ENCODE results near the gene CENPU.

CENPU gene

GRCh38 chr4:184769141-184769765 is 35.4 kb upstream of the CENPU start:
- Histone ChIP-seq H3K18ac (ENCODE audit: low read depth in 1 of 2, low read length in 2 of 2) (no peak overlapping the region), H2BK5ac (ENCODE audit: low read depth, low read length, poor library complexity, severe bottlenecking) (no peak overlapping the region), H3K14ac (ENCODE audit: low read length in 2 of 2) (no peak overlapping the region), H3K4me1 (ENCODE audit: control insufficient read depth, insufficient read depth, low read depth, low read length) (peaks cover 12% of the 10 kb centered on the region), H3K9me3 (ENCODE audit: control insufficient read depth, low read length) (no peaks in the 10 kb centered on the region), H3K23ac (ENCODE audit: low read length in 2 of 2) (no peak overlapping the region), H3K4me2 (ENCODE audit: low read length, poor library complexity, severe bottlenecking) (no peak overlapping the region), H3K4ac (ENCODE audit: low read depth in 1 of 2, low read length in 2 of 2) (no peak overlapping the region), H3K27ac (ENCODE audit: low read length, poor library complexity, severe bottlenecking) (no peak overlapping the region), H3K79me1 (replicated peaks; ENCODE audit: low read length, poor library complexity, severe bottlenecking) (peaks cover 4% of the 10 kb centered on the region), H3K36me3 (ENCODE audit: control insufficient read depth in 1 of 2, insufficient read depth in 2 of 2, low read depth in 1 of 2, low read length in 2 of 2) (peaks cover 25 to 89% of the 10 kb centered on the region in 2 experiments), H4K91ac (ENCODE audit: low read length) (no peak overlapping the region), H3K9ac (ENCODE audit: low read length) (no peak overlapping the region), H2BK120ac (ENCODE audit: low read depth, low read length) (no peak overlapping the region), H2BK12ac (ENCODE audit: low read length in 2 of 2) (no peak overlapping the region), H3K27me3 (ENCODE audit: control insufficient read depth in 1 of 2, insufficient read depth in 1 of 2, low read length in 2 of 2) (no peaks in the 10 kb centered on the region), H2AK5ac (ENCODE audit: low read length, severe bottlenecking) (no peak overlapping the region), H4K8ac (ENCODE audit: low read length) (no peak overlapping the region), H3K4me3 (ENCODE audit: insufficient read depth in 1 of 2, low read depth in 1 of 2, low read length in 2 of 2) (no peak overlapping the region), H2BK15ac (ENCODE audit: low read depth, poor library complexity, severe bottlenecking) (no peak overlapping the region), H2AFZ (ENCODE audit: low read depth, low read length) (no peak overlapping the region)
- 92% methylated on average over 7 of the region's 7 CpGs for WGBS
- no peak for DNase-seq

GRCh38 chr4:184768296-184768695 is 34.4 kb upstream of the CENPU start:
- no peak overlapping the region for H3K4ac ChIP-seq (ENCODE audit: low read depth in 1 of 2, low read length in 2 of 2)
- no peak overlapping the region for H2BK12ac ChIP-seq (ENCODE audit: low read length in 2 of 2)
- no peak overlapping the region for H3K18ac ChIP-seq (ENCODE audit: low read depth in 1 of 2, low read length in 2 of 2)
- H3K36me3 ChIP-seq (ENCODE audit: control insufficient read depth in 1 of 2, insufficient read depth in 2 of 2, low read depth in 1 of 2, low read length in 2 of 2), result peaks cover 25 to 87% of the 10 kb centered on the region in 2 experiments
- H4K91ac ChIP-seq (ENCODE audit: low read length), result no peak overlapping the region
- H3K9ac ChIP-seq (ENCODE audit: low read length), result no peak overlapping the region
- H3K14ac ChIP-seq (ENCODE audit: low read length in 2 of 2), result no peak overlapping the region
- DNase-seq, result no peak
- no peak overlapping the region for H3K27ac ChIP-seq (ENCODE audit: low read length, poor library complexity, severe bottlenecking)
- H3K79me1 ChIP-seq (replicated peaks; ENCODE audit: low read length, poor library complexity, severe bottlenecking), result peaks cover 3% of the 10 kb centered on the region
- 96% methylated on average over 5 of the region's 5 CpGs for WGBS
- H2BK120ac ChIP-seq (ENCODE audit: low read depth, low read length), result no peak overlapping the region
- peaks cover 14% of the 10 kb centered on the region for H3K4me1 ChIP-seq (ENCODE audit: control insufficient read depth, insufficient read depth, low read depth, low read length)
- H2BK5ac ChIP-seq (ENCODE audit: low read depth, low read length, poor library complexity, severe bottlenecking), result no peak overlapping the region
- no peak overlapping the region for H3K23ac ChIP-seq (ENCODE audit: low read length in 2 of 2)
- H2BK15ac ChIP-seq (ENCODE audit: low read depth, poor library complexity, severe bottlenecking), result no peak overlapping the region
- H3K27me3 ChIP-seq (ENCODE audit: control insufficient read depth in 1 of 2, insufficient read depth in 1 of 2, low read length in 2 of 2), result no peaks in the 10 kb centered on the region
- peak overlapping the region; percentile 20 for H2AK5ac ChIP-seq (ENCODE audit: low read length, severe bottlenecking)
- no peak overlapping the region for H2AFZ ChIP-seq (ENCODE audit: low read depth, low read length)
- H3K4me3 ChIP-seq (ENCODE audit: insufficient read depth in 1 of 2, low read depth in 1 of 2, low read length in 2 of 2), result no peak overlapping the region
- no peak overlapping the region for H4K8ac ChIP-seq (ENCODE audit: low read length)
- H3K4me2 ChIP-seq (ENCODE audit: low read length, poor library complexity, severe bottlenecking), result no peak overlapping the region
- H3K9me3 ChIP-seq (ENCODE audit: control insufficient read depth, low read length), result no peaks in the 10 kb centered on the region

- no peak overlapping the region for H4K8ac ChIP-seq (ENCODE audit: low read length)
- no peak overlapping the region for H2BK12ac ChIP-seq (ENCODE audit: low read length in 2 of 2)
- H3K18ac ChIP-seq (ENCODE audit: low read depth in 1 of 2, low read length in 2 of 2), result no peak overlapping the region
- H3K14ac ChIP-seq (ENCODE audit: low read length in 2 of 2), result no peak overlapping the region
- no peak overlapping the region for H3K23ac ChIP-seq (ENCODE audit: low read length in 2 of 2)
- 97% methylated on average over 9 of the region's 9 CpGs for WGBS
- no peak overlapping the region for H2BK15ac ChIP-seq (ENCODE audit: low read depth, poor library complexity, severe bottlenecking)
- no peak overlapping the region for H2AFZ ChIP-seq (ENCODE audit: low read depth, low read length)
- no peak overlapping the region for H3K4me3 ChIP-seq (ENCODE audit: insufficient read depth in 1 of 2, low read depth in 1 of 2, low read length in 2 of 2)
- H2BK5ac ChIP-seq (ENCODE audit: low read depth, low read length, poor library complexity, severe bottlenecking), result no peak overlapping the region
- peak overlapping the region; percentile 72 for H2AK5ac ChIP-seq (ENCODE audit: low read length, severe bottlenecking)
- no peak overlapping the region for H3K4ac ChIP-seq (ENCODE audit: low read depth in 1 of 2, low read length in 2 of 2)
- no peak overlapping the region for H3K27ac ChIP-seq (ENCODE audit: low read length, poor library complexity, severe bottlenecking)
- H3K9ac ChIP-seq (ENCODE audit: low read length), result no peak overlapping the region
- H3K36me3 ChIP-seq (ENCODE audit: control insufficient read depth in 1 of 2, insufficient read depth in 2 of 2, low read depth in 1 of 2, low read length in 2 of 2), result peaks cover 38 to 81% of the 10 kb centered on the region in 2 experiments
- H2BK120ac ChIP-seq (ENCODE audit: low read depth, low read length), result no peak overlapping the region
- H3K9me3 ChIP-seq (ENCODE audit: control insufficient read depth, low read length), result no peaks in the 10 kb centered on the region
- H3K79me1 ChIP-seq (replicated peaks; ENCODE audit: low read length, poor library complexity, severe bottlenecking), result peaks cover 6% of the 10 kb centered on the region
- H3K4me2 ChIP-seq (ENCODE audit: low read length, poor library complexity, severe bottlenecking), result no peak overlapping the region
- no peak for DNase-seq
- no peak overlapping the region for H4K91ac ChIP-seq (ENCODE audit: low read length)
- no peaks in the 10 kb centered on the region for H3K27me3 ChIP-seq (ENCODE audit: control insufficient read depth in 1 of 2, insufficient read depth in 1 of 2, low read length in 2 of 2)
- H3K4me1 ChIP-seq (ENCODE audit: control insufficient read depth, insufficient read depth, low read depth, low read length), result peaks cover 20% of the 10 kb centered on the region
Observed at GRCh38 chr4:184766446-184766845, 32.5 kb upstream of the CENPU start.

- Histone ChIP-seq H4K91ac (ENCODE audit: low read length) (no peak overlapping the region), H3K9ac (ENCODE audit: low read length) (no peak overlapping the region), H2BK15ac (ENCODE audit: low read depth, poor library complexity, severe bottlenecking) (no peak overlapping the region), H3K23ac (ENCODE audit: low read length in 2 of 2) (no peak overlapping the region), H3K4me3 (ENCODE audit: insufficient read depth in 1 of 2, low read depth in 1 of 2, low read length in 2 of 2) (no peak overlapping the region), H2AK5ac (ENCODE audit: low read length, severe bottlenecking) (peak overlapping the region; percentile 72), H3K14ac (ENCODE audit: low read length in 2 of 2) (no peak overlapping the region), H2BK120ac (ENCODE audit: low read depth, low read length) (no peak overlapping the region), H3K36me3 (ENCODE audit: control insufficient read depth in 1 of 2, insufficient read depth in 2 of 2, low read depth in 1 of 2, low read length in 2 of 2) (peaks cover 41 to 78% of the 10 kb centered on the region in 2 experiments), H2BK5ac (ENCODE audit: low read depth, low read length, poor library complexity, severe bottlenecking) (no peak overlapping the region), H3K4me1 (ENCODE audit: control insufficient read depth, insufficient read depth, low read depth, low read length) (peaks cover 20% of the 10 kb centered on the region), H3K27ac (ENCODE audit: low read length, poor library complexity, severe bottlenecking) (no peak overlapping the region), H2AFZ (ENCODE audit: low read depth, low read length) (no peak overlapping the region), H3K79me1 (replicated peaks; ENCODE audit: low read length, poor library complexity, severe bottlenecking) (peaks cover 6% of the 10 kb centered on the region), H3K27me3 (ENCODE audit: control insufficient read depth in 1 of 2, insufficient read depth in 1 of 2, low read length in 2 of 2) (no peaks in the 10 kb centered on the region), H3K4ac (ENCODE audit: low read depth in 1 of 2, low read length in 2 of 2) (no peak overlapping the region), H2BK12ac (ENCODE audit: low read length in 2 of 2) (no peak overlapping the region), H4K8ac (ENCODE audit: low read length) (no peak overlapping the region), H3K9me3 (ENCODE audit: control insufficient read depth, low read length) (no peaks in the 10 kb centered on the region), H3K18ac (ENCODE audit: low read depth in 1 of 2, low read length in 2 of 2) (no peak overlapping the region), H3K4me2 (ENCODE audit: low read length, poor library complexity, severe bottlenecking) (no peak overlapping the region)
- WGBS, result 90% methylated on average over 20 of the region's 21 CpGs
- DNase-seq, result no peak
Observed at GRCh38 chr4:184765473-184766340, 31.8 kb upstream of the CENPU start.
